DND-41 (cell line): ENCODE data around the gene KRT24.
"Not testable (repeated sequence)": the region's sequence is repeated elsewhere in the genome, so short reads cannot be mapped to it uniquely, and the experiment has no call there.

Source experiments
- ATAC-seq: fragments of 200-7000 bp; cut with Tn5 transposase; 3 replicates; pipeline ENCODE4 v1.9.1; 2021; ENCODE audit warnings: low read depth; ENCODE audit not compliant: insufficient read depth
- DNase-seq: peaks from one replicate; pipeline ENCODE4 v3.0.0-alpha.2; 2020
- H2AFZ ChIP-seq: 2 replicates; pipeline ENCODE4 v1.6.0; 2012; ENCODE audit warnings: low read depth, low read length
- H3K27ac ChIP-seq: 2 replicates; pipeline ENCODE4 v1.5.1; 2012; ENCODE audit warnings: low read length, inconsistent platforms
- H3K27me3 ChIP-seq: fragments of 200-600 bp; sonication (generic); 2 replicates; pipeline ENCODE4 v1.6.0; 2012; ENCODE audit warnings: low read length, mild to moderate bottlenecking, inconsistent platforms; ENCODE audit not compliant: insufficient read depth, poor library complexity
- H3K36me3 ChIP-seq: 2 replicates; pipeline ENCODE4 v1.5.1; 2012; ENCODE audit warnings: low read length, inconsistent platforms; ENCODE audit not compliant: insufficient read depth
- H3K4me1 ChIP-seq: 2 replicates; pipeline ENCODE4 v1.5.1; 2012; ENCODE audit warnings: mild to moderate bottlenecking, low read length; ENCODE audit not compliant: insufficient read depth
- H3K4me2 ChIP-seq: 2 replicates; pipeline ENCODE4 v1.6.0; 2012; ENCODE audit warnings: mild to moderate bottlenecking, moderate library complexity, low read length, inconsistent platforms; ENCODE audit not compliant: insufficient read depth
- H3K4me3 ChIP-seq, 2 experiments: fragments of 200-600 bp in 1 of 2; shearing (Covaris generic) in 1 of 2; 2 replicates each; pipeline ENCODE4 v1.5.1; 2012 to 2016; ENCODE audit warnings: inconsistent platforms in 2 of 2, low read length in 2 of 2, mild to moderate bottlenecking in 2 of 2, low read depth in 1 of 2, moderate library complexity in 1 of 2
- H3K79me2 ChIP-seq: 2 replicates; pipeline ENCODE4 v1.6.0; 2012; ENCODE audit warnings: low read length, inconsistent platforms; ENCODE audit not compliant: insufficient read depth
- H3K9ac ChIP-seq: 2 replicates; pipeline ENCODE4 v1.6.0; 2012; ENCODE audit warnings: low read depth, mild to moderate bottlenecking, inconsistent platforms, low read length, moderate library complexity
- H3K9me3 ChIP-seq: 2 replicates; pipeline ENCODE4 v1.5.1; 2012; ENCODE audit warnings: low read length, moderate library complexity, mild to moderate bottlenecking, inconsistent platforms; ENCODE audit not compliant: insufficient read depth, severe bottlenecking
- H4K20me1 ChIP-seq: 2 replicates; pipeline ENCODE4 v1.6.0; 2012; ENCODE audit warnings: low read length; ENCODE audit not compliant: insufficient read depth
- CTCF ChIP-seq: IDR thresholded peaks from 2 replicates; pipeline ENCODE4 v1.5.1; 2012; ENCODE audit warnings: borderline replicate concordance, low read length, moderate library complexity, mild to moderate bottlenecking; ENCODE audit not compliant: poor library complexity, severe bottlenecking; ENCODE audit errors: extremely low read depth
- EZH2 ChIP-seq: IDR thresholded peaks from 3 replicates; pipeline ENCODE4 v1.6.1; 2012; ENCODE audit warnings: borderline replicate concordance, low read depth, mild to moderate bottlenecking, moderate library complexity, low read length, inconsistent platforms; ENCODE audit not compliant: severe bottlenecking

KRT24 gene

GRCh38 chr17:40703652-40704051 lies at the start of gene KRT24:
TSS of gene KRT24 (minus strand) at chr17:40703752. CDS start at chr17:40703693, 59 bp downstream.
- Histone ChIP-seq H3K9ac (no peak within 1 kb of the TSS), H2AFZ (no peak within 1 kb of the TSS), H3K9me3 (no peaks in the 10 kb centered on the region), H3K4me1 (no peaks in the 10 kb centered on the region), H4K20me1 (no peaks in the 10 kb centered on the region), H3K79me2 (no peaks in the 10 kb centered on the region), H3K27ac (no peak within 1 kb of the TSS), H3K4me3 (no peak within 1 kb of the TSS), H3K27me3 (peaks cover 15% of the 10 kb centered on the region), H3K36me3 (no peaks in the 10 kb centered on the region), H3K4me2 (no peak within 1 kb of the TSS)
- DNase-seq (no peak), ATAC-seq (no peak)
- no peak for TF ChIP-seq EZH2
- no peak for TF ChIP-seq CTCF

GRCh38 chr17:40751065-40751464 lies 47.5 kb upstream of the KRT24 start:
- no peak for TF ChIP-seq CTCF
- TF ChIP-seq EZH2: no peak
- no peaks in the 10 kb centered on the region for H3K36me3 ChIP-seq
- no peak overlapping the region for H3K4me3 ChIP-seq
- H2AFZ ChIP-seq: no peak overlapping the region
- no peaks in the 10 kb centered on the region for H4K20me1 ChIP-seq
- H3K9ac ChIP-seq: no peak overlapping the region
- H3K79me2 ChIP-seq: no peaks in the 10 kb centered on the region
- H3K27me3 ChIP-seq: peaks cover 9% of the 10 kb centered on the region
- ATAC-seq: no peak
- H3K27ac ChIP-seq: no peak overlapping the region
- no peak for DNase-seq
- H3K4me2 ChIP-seq: no peak overlapping the region
- H3K4me1 ChIP-seq: no peaks in the 10 kb centered on the region
- no peaks in the 10 kb centered on the region for H3K9me3 ChIP-seq

- Histone ChIP-seq H3K9ac (no peak overlapping the region), H3K4me1 (no peaks in the 10 kb centered on the region), H3K4me2 (no peak overlapping the region), H3K27me3 (peaks cover 11% of the 10 kb centered on the region), H3K27ac (no peak overlapping the region), H3K9me3 (no peaks in the 10 kb centered on the region), H4K20me1 (no peaks in the 10 kb centered on the region), H3K4me3 (no peak overlapping the region), H3K36me3 (no peaks in the 10 kb centered on the region), H3K79me2 (no peaks in the 10 kb centered on the region), H2AFZ (no peak overlapping the region)
- ATAC-seq (no peak), DNase-seq (no peak)
- TF ChIP-seq CTCF (no peak), EZH2 (no peak)
Observed at GRCh38 chr17:40750391-40750790, 46.8 kb upstream of the KRT24 start.

GRCh38 chr17:40748666-40749065 lies 45.1 kb upstream of the KRT24 start:
- ATAC-seq, H3K27ac ChIP-seq, H3K4me3 ChIP-seq, H3K9me3 ChIP-seq, H3K4me2 ChIP-seq, H4K20me1 ChIP-seq, H3K9ac ChIP-seq, H3K79me2 ChIP-seq, DNase-seq, H2AFZ ChIP-seq, H3K4me1 ChIP-seq, H3K36me3 ChIP-seq: not testable (repeated sequence)
- H3K27me3 ChIP-seq: peaks cover 11% of the 10 kb centered on the region
